Activated CD8-positive, alpha-beta memory T cell treated with anti-CD3 and anti-CD28 coated beads, Interleukin-2, amount 10 ng/mL, durations not matched to agents 7 days and 5 days (primary cell): ENCODE results near the gene PSME1. TPM values are rescaled to one million over a fixed set of nuclear protein-coding genes. Genes with fewer than 3 reads are reported as not detected.

Experiments used
- ATAC-seq: fragments of 150-1000 bp; cut with Tn5 transposase; one replicate; pipeline ENCODE4 v1.10.0; 2021; ENCODE audit warnings: moderate library complexity
- CTCF ChIA-PET: fragments of 350-600 bp; sonication (Branson Sonifier 250); formaldehyde crosslinking; loops from one replicate; lab custom pipeline; 2021; ENCODE audit warnings: antibody characterized with exemption; lab: Charles Lee
- DNase-seq: peaks from one replicate; pipeline ENCODE4 v3.0.0-alpha.2; 2020
- H3K27ac Mint-ChIP-seq: one replicate; pipeline ENCODE4 v1.8.0; 2021; ENCODE audit warnings: mild to moderate bottlenecking, mixed read lengths
- H3K27me3 Mint-ChIP-seq: one replicate; pipeline ENCODE4 v1.8.0; 2021; ENCODE audit warnings: mixed read lengths
- H3K36me3 Mint-ChIP-seq: one replicate; pipeline ENCODE4 v1.8.0; 2021; ENCODE audit warnings: mild to moderate bottlenecking, mixed read lengths
- H3K4me1 Mint-ChIP-seq: one replicate; pipeline ENCODE4 v1.8.0; 2021; ENCODE audit warnings: mixed read lengths
- H3K4me3 Mint-ChIP-seq: one replicate; pipeline ENCODE4 v1.8.0; 2021; ENCODE audit warnings: mild to moderate bottlenecking, moderate library complexity, mixed read lengths
- H3K9me3 Mint-ChIP-seq: one replicate; pipeline ENCODE4 v1.8.0; 2022; ENCODE audit warnings: low read depth, mixed read lengths
- total RNA-seq, 2 experiments: library from RNA; stranded (reverse); gene quantifications; one replicate each; pipeline ENCODE4 v1.2.3, GENCODE V29; 2021

Gene PSME1
- total RNA-seq, 2 experiments from 2014 or later: 420 to 454 TPM

GRCh38 chr14:24160499-24160849, 24.5 kb downstream of the PSME1 start:
- CTCF ChIA-PET: interaction anchor here (0.6 to 5.0 kb wide), 27 partner anchors 11 to 270 kb away, joined by 3 to 99 read pairs (median 7); partner anchors contain the start of genes CHMP4A, CIDEB, DCAF11 and EMC9
- no peak for ATAC-seq

DNA sequence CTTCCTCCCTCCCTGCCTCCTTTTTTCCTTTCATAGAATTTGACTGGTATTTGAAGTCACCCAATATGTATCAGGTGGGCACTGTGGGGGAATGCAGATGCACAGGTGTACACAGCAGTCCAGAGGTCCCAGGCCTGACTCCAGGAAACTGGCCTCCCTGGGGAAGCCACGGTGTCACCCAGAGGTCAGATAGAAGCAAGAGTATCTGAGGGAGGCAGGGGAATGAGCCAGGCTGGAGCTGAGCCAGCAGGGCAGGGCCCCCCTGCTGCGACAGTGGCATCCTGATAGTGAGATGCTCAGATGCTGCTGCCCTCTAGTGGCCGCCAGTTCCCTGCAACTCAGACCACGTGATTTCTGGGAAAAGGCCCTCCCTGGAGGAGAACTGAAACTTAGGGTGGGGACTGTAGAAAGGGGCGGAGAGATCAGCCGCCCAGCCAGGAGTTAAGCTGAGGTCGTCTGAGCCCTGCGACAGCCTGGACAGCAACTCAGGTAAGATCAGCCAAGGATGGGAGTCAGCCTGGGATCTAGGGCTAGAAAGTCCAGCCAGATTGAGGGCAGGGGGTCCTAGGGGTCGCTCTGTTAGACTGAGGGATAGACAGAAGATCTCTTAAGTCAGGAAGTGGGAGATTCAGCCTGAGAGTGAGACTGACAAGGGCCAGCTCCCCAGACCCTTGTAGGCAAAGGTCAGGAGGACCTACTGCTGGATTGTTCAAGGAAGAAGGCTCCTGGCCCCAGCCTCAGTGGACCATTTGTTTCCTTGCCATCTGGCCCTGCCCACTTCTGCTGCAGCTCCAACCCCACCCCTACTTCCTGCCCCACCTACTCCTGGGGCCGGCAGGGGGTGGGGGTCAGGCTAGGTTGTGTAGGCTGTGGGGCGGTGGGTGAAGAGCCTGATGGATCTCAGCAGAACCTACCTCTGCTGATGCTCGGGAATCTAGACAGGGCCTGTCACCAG, 25.1 kb downstream of the PSME1 start, which contains the start of gene IRF9:
Gene IRF9, plus strand, starts transcription at position 416 of the 955 bp plus-strand sequence. CDS start 880 bp downstream, outside the sequence.
- no peaks in the 10 kb centered on the region for H3K9me3 Mint-ChIP-seq
- H3K36me3 Mint-ChIP-seq: peaks cover 78% of the 10 kb centered on the region
- ATAC-seq (peak; percentile 87), DNase-seq (peak; percentile 99)
- H3K4me1 Mint-ChIP-seq: peaks cover 50% of the 10 kb centered on the region
- H3K27me3 Mint-ChIP-seq: no peaks in the 10 kb centered on the region
- H3K27ac Mint-ChIP-seq: peak within 1 kb of the TSS; percentile 99
- CTCF ChIA-PET: interaction anchor here (0.6 to 5.0 kb wide), 34 partner anchors 8 to 270 kb away, joined by 3 to 99 read pairs (median 6); partner anchors contain the start of genes CARMIL3, CHMP4A, CIDEB and DCAF11
- H3K4me3 Mint-ChIP-seq: peak within 1 kb of the TSS; percentile 93

More at GRCh38 chr14:24160499-24160849, 24.5 kb downstream of the PSME1 start:
- Mint-ChIP-seq H3K36me3 (peaks cover 78% of the 10 kb centered on the region), H3K27ac (peak overlapping the region; percentile 99), H3K4me3 (no peak overlapping the region), H3K27me3 (no peaks in the 10 kb centered on the region), H3K4me1 (peaks cover 45% of the 10 kb centered on the region), H3K9me3 (no peaks in the 10 kb centered on the region)
- no peak for DNase-seq

DNA sequence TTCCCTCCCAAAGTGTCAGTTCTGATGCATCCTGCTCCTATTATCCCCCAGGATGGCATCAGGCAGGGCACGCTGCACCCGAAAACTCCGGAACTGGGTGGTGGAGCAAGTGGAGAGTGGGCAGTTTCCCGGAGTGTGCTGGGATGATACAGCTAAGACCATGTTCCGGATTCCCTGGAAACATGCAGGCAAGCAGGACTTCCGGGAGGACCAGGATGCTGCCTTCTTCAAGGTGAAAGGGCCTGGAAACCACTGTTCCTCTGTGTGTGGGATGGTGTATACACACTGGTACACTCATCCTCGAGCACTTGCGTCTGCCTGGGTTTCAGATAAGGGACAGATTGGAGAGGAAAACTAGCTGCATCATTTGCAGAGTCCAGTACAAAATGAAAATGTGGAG, 26.1 kb downstream of the PSME1 start:
- Mint-ChIP-seq H3K27me3 (no peaks in the 10 kb centered on the region), H3K4me3 (peak overlapping the region; percentile 93), H3K4me1 (peaks cover 54% of the 10 kb centered on the region), H3K36me3 (peaks cover 82% of the 10 kb centered on the region), H3K9me3 (no peaks in the 10 kb centered on the region), H3K27ac (peak overlapping the region; percentile 99)
- ATAC-seq (no peak), DNase-seq (no peak)
- CTCF ChIA-PET: interaction anchor here (1.1 to 5.0 kb wide), 20 partner anchors 9 to 146 kb away, joined by 3 to 99 read pairs (median 8); partner anchors contain the start of genes CARMIL3, CHMP4A, CIDEB and DCAF11

GRCh38 chr14:24164518-24164991, 28.6 kb downstream of the PSME1 start:
- no peaks in the 10 kb centered on the region for H3K9me3 Mint-ChIP-seq
- H3K27ac Mint-ChIP-seq: no peak overlapping the region
- no peak overlapping the region for H3K4me3 Mint-ChIP-seq
- DNase-seq (no peak), ATAC-seq (no peak)
- peaks cover 64% of the 10 kb centered on the region for H3K4me1 Mint-ChIP-seq
- peaks cover 79% of the 10 kb centered on the region for H3K36me3 Mint-ChIP-seq
- CTCF ChIA-PET: no interaction called here
- no peaks in the 10 kb centered on the region for H3K27me3 Mint-ChIP-seq

- Mint-ChIP-seq H3K27me3 (no peaks in the 10 kb centered on the region), H3K27ac (no peak overlapping the region), H3K36me3 (peaks cover 76% of the 10 kb centered on the region), H3K4me3 (no peak overlapping the region), H3K9me3 (no peaks in the 10 kb centered on the region), H3K4me1 (peaks cover 60% of the 10 kb centered on the region)
- CTCF ChIA-PET: no interaction called here
- DNase-seq (no peak), ATAC-seq (no peak)
These were observed 29.8 kb downstream of the PSME1 start for GRCh38 chr14:24165785-24166184.

GRCh38 chr14:24167469-24168114, 31.6 kb downstream of the PSME1 start:
- DNase-seq: no peak
- ATAC-seq: no peak
- Mint-ChIP-seq H3K4me3 (no peak overlapping the region), H3K36me3 (peaks cover 64% of the 10 kb centered on the region), H3K4me1 (peaks cover 64% of the 10 kb centered on the region), H3K27ac (peak overlapping the region; percentile 71), H3K27me3 (no peaks in the 10 kb centered on the region), H3K9me3 (no peaks in the 10 kb centered on the region)
- CTCF ChIA-PET: no interaction called here

DNA sequence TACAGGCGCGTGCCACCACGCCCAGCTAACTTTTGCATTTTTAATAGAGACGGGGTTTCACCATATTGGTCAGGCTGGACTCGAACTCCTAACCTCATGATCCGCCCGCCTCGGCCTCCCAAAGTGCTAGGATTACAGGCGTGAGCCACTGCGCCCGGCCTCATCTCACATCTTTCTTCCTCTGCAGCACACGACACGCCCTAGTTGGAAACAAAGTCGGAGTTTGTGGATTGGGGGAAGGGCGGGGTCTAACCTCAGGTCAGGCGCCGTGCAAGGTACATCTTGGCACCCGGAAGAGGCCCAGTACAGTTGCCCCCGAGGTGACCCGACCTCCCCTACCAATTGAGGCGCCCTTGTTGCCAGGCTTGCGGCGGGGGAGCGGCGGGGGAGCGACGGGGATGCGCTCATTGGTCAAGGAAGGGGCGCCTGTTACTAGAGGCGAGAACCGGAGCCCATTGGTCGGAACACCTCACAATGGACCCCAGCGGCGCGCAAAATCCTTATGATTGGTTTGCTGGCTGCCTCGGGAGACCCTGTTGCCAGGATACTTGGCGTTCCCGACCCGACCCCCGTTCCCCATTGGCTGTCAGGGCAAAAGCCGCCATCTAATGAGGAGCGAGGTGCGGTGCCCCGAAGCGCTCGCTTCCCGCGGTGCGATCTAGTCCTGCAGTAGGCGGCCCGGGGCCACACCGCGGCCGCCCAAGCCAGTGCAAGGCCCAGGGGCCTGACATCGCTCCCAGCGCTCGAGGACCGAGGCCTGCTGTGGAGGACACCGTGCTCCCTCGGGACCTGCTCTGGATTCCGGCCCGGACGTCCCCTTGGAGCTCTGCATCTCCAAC, 35.6 kb downstream of the PSME1 start, which contains the start of gene REC8:
Gene REC8, plus strand, starts transcription at position 659 of the 839 bp plus-strand sequence. CDS start 473 bp downstream, outside the sequence.
- Mint-ChIP-seq H3K4me3 (peak within 1 kb of the TSS; percentile 77), H3K27me3 (no peaks in the 10 kb centered on the region), H3K27ac (peak within 1 kb of the TSS; percentile 83), H3K9me3 (no peaks in the 10 kb centered on the region), H3K36me3 (peaks cover 38% of the 10 kb centered on the region), H3K4me1 (peaks cover 45% of the 10 kb centered on the region)
- CTCF ChIA-PET: interaction anchor here (0.6 to 4.3 kb wide), 6 partner anchors 8 to 58 kb away, joined by 3 to 35 read pairs (median 4); partner anchors contain the start of genes DCAF11, EMC9 and IRF9
- DNase-seq (peak; percentile 93), ATAC-seq (peak; percentile 87)

GRCh38 chr14:24172261-24172860, 36.4 kb downstream of the PSME1 start:
- no peaks in the 10 kb centered on the region for H3K9me3 Mint-ChIP-seq
- H3K4me1 Mint-ChIP-seq: peaks cover 41% of the 10 kb centered on the region
- CTCF ChIA-PET: interaction anchor here (0.6 to 4.3 kb wide), 3 partner anchors 11 to 58 kb away, joined by 3 to 35 read pairs (median 3); partner anchors contain the start of genes DCAF11 and IRF9
- no peak for DNase-seq
- ATAC-seq: no peak
- peak overlapping the region; percentile 83 for H3K27ac Mint-ChIP-seq
- peak overlapping the region; percentile 77 for H3K4me3 Mint-ChIP-seq
- no peaks in the 10 kb centered on the region for H3K27me3 Mint-ChIP-seq
- peaks cover 40% of the 10 kb centered on the region for H3K36me3 Mint-ChIP-seq

GRCh38 chr14:24172871-24173281, 36.9 kb downstream of the PSME1 start:
- DNase-seq (no peak), ATAC-seq (no peak)
- Mint-ChIP-seq H3K27ac (peak overlapping the region; percentile 69), H3K4me1 (peaks cover 37% of the 10 kb centered on the region), H3K36me3 (peaks cover 36% of the 10 kb centered on the region), H3K4me3 (peak overlapping the region; percentile 77), H3K9me3 (no peaks in the 10 kb centered on the region), H3K27me3 (no peaks in the 10 kb centered on the region)
- CTCF ChIA-PET: interaction anchor here (0.8 to 4.3 kb wide), 4 partner anchors 11 to 58 kb away, joined by 3 to 35 read pairs (median 3); partner anchors contain the start of genes DCAF11, IRF9 and NRL

- Mint-ChIP-seq H3K4me1 (peaks cover 17% of the 10 kb centered on the region), H3K4me3 (no peak overlapping the region), H3K36me3 (peaks cover 35% of the 10 kb centered on the region), H3K27me3 (no peaks in the 10 kb centered on the region), H3K9me3 (no peaks in the 10 kb centered on the region), H3K27ac (no peak overlapping the region)
- ATAC-seq (no peak), DNase-seq (no peak)
- CTCF ChIA-PET: interaction anchor here (1.0 to 1.1 kb wide), 2 partner anchors 15 to 39 kb away, joined by 3 read pairs; partner anchors contain the start of gene IRF9
These were observed 40.6 kb downstream of the PSME1 start for GRCh38 chr14:24176599-24176998.

- Mint-ChIP-seq H3K36me3 (peaks cover 33% of the 10 kb centered on the region), H3K9me3 (no peaks in the 10 kb centered on the region), H3K27ac (no peak overlapping the region), H3K4me3 (no peak overlapping the region), H3K4me1 (peaks cover 12% of the 10 kb centered on the region), H3K27me3 (no peaks in the 10 kb centered on the region)
- ATAC-seq (no peak), DNase-seq (no peak)
- CTCF ChIA-PET: interaction anchor here (1.0 to 1.3 kb wide), 3 partner anchors 16 to 130 kb away, joined by 3 read pairs; partner anchors contain the start of gene IRF9
These were observed 41.2 kb downstream of the PSME1 start for GRCh38 chr14:24177041-24177825.
